Suppressor macrophage treated with lipopolysaccharide for 1 hour (primary cell): ENCODE data around the gene GRID2IP.
A peak's percentile ranks its signal among the peaks of the same experiment; 100 is the strongest.

Experiments used
- DNase-seq, 3 donors: peaks; one replicate each; pipeline ENCODE4 v3.0.0-alpha.2; 2020 to 2022

The GRID2IP gene

DNA sequence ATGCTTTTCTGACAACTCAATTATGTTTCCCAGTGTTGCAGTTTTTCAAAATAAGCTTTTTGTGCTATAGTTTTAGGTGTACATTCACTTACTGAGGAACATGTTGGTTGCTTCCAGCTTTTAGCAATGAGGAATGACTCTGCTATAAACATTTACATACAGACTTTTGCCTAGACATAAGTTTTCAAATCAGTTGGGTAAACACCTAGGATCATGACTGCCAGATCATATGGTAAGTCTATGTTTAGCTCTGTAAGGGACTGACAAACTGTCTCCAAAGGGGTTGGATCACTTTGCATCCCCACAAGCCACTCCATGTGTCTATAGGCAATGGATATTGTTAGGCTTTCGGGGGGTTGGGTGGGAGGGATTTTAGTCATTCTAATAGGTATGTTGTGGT is 10.8 kb upstream of the GRID2IP start:
- DNase-seq, result peak in 1 of 3 donors; percentile 23

GRCh38 chr7:6559896-6560295 is 8.6 kb upstream of the GRID2IP start:
- no peak for DNase-seq

DNA sequence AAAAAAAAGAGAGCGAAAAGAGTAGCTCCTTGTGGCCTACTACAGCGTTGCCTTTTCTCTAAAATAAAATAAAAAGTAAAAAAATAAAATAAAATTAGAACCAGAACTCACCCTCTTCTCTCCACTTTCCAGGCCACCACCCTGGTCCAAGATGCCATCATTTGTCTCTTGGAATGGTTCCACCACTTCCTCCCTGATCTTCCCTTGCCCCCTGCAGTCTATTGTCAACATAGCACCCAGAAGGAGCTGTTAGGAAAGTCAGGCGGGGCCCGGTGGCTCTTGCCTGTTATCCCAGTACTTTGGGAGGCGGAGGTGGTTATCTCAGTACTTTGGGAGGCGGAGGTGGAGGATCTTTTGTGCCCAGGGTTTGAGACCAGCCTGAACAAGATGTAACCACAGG is 7.6 kb upstream of the GRID2IP start:
- DNase-seq, result peak; percentile 76 to 83 (median 80)

- DNase-seq, result no peak
Observed at GRCh38 chr7:6556196-6556595, 4.9 kb upstream of the GRID2IP start.

DNA sequence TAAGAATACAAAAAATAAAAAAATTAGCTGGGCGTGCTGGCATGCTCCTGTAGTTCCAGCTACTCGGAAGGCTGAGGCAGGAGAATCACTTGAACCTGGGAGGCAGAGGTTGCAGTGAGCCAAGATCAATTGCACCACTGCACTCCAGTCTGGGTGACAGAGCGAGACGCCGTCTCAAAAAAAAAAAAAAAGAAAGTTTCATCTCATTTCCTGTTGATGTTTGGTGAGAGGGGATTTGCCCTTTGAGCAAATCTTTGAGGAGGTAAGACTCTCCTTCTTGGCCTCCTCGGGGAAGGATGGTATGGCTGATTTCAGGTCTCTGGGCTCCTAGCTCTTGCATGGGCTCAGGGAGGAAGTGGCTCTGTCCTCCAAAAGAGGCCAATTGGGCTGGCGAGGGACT is 3.6 kb upstream of the GRID2IP start:
- no peak for DNase-seq

DNA sequence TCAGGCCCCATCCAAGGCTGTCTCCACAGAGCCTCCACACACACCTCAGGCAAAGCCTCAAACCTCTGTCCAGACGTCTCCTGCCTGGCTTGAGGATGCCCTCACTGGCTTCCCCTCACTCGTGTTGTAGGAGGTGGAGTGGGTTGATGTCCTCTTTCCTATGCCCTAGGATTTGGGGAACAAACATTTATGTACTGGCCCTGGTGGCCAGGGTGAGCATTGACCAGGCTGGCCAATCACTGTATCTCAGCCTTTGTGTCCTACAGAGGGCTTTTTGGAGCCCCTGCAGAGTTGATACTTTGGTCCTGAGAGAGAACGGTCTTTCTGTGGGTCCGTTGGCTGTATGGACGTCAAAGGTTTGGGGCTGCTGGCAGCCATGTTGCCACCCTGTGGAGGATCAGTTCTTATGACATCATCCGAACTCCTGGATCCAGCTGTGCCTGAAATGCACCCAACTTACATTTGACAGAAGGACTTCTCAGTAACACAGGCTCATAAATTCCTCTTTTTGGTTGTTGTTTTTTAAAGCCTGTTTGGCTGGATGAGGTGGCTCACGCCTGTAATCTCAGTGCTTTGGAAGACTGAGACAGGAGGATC is 2.3 kb upstream of the GRID2IP start:
- DNase-seq, result peak; percentile 67 to 73 (median 69)

DNA sequence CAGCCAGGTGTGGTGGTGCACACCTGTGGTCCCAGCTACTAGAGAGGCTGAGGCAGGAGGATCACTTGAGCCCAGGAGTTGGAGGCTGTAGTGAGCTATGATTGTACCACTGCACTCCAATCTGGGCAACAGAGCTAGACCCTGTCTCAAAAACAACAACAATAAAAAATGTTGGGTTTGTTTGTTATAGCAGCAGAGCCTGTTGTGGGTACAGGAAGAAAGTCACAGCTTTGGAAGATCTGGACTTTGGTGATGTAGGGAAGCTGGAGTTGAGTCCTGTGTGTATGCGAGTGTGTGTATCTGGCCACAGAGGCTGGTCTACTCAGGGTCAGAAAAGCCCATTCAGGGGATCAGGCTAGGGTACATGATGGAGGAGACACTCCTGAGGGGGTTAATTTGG is 3.9 kb downstream of the GRID2IP start:
- DNase-seq, result no peak

GRCh38 chr7:6546498-6547251 is 4.6 kb downstream of the GRID2IP start:
- no peak for DNase-seq

GRCh38 chr7:6545398-6546126 is 5.7 kb downstream of the GRID2IP start:
- peak; percentile 36 to 50 (median 44) for DNase-seq

DNA sequence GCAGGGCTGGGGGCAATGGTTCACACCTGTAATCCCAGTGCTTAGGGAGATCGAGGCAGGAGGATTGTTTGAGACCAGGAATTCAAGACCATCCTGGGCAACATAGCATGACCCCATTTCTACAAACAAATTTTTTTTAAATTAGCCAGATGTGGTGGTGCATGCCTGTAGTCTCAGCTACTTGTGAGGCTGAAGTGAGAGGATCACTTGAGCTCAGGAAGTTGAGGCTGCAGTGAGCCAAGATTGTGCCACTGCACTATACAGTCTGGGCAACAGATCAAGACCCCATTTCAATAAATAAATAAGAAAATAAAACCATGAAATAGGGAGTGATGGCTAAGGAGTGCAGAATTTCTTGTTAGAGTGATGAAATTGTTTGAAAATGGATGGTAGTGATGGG is 8.9 kb downstream of the GRID2IP start:
- DNase-seq, result no peak

GRCh38 chr7:6536262-6537260 is 14.7 kb downstream of the GRID2IP start:
- DNase-seq, result peak in 1 of 3 donors; percentile 37

DNA sequence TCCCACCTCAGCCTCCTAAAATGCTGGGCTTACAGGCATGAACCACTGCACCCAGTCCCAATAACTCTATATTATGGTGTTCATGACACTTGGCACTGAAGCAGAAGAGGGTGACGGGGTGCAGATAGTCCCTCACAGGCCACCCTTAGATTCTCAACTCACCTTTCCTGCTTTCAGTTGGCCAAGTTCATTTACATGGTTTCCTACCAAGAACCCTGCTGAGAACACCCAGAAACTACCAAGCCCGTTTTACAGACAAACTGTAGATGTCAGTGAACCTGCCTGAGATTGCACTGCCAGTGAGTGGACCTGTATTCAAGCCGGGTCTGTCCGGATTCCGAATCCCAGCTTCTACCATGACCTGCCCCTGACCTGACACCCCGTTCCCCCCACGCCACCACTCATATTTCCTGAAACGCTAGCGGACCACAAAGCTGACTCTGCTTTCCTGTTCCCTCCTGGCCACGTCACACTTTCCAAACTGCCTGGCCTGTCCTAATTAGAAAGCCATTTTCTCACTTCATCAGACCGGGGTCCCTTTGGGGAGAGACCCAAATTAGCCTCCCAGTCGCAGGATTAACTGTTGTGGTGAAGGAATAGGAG is 17.3 kb downstream of the GRID2IP start:
- DNase-seq, result peak; percentile 32 to 42 (median 35)

GRCh38 chr7:6532516-6532915 is 18.7 kb downstream of the GRID2IP start:
- no peak for DNase-seq

DNA sequence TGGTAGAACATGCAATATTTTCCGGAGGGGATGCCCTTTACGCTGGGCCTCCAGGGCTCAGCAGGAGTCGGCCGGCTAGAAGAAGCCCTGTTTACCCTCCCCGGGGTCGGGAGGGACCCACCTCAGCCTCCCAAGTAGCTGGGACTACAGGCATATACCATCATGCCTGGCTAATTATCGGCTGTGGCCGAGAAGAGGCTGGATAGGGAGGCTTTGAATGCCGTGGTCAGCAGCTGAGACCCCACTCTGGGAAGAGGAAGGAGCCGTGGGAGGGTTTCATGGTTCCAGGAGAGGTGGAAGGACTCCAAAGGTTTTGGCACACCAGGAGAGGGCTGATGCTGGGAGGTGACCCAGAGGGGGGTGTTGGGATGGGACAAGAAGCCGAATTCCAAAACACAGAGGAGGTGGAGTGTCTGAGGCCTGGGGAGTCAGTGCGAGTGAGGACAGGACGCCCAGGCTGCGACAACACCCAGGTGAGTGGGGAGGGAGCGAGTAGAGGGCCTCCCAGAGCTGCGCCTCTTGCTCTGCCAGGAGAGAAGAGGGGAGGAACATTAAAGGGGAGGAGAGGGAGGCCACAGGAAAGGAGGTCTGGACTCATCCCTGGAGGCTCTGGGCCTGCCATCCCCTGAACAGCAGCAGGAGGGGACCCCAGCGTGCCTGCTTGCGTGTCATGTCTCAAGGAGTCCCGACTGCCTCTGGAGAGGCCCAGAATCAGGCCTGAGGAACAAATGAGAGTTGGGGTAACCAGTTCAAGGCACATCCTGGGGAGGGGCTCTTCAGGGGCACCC is 19.6 kb downstream of the GRID2IP start:
- no peak for DNase-seq

DNA sequence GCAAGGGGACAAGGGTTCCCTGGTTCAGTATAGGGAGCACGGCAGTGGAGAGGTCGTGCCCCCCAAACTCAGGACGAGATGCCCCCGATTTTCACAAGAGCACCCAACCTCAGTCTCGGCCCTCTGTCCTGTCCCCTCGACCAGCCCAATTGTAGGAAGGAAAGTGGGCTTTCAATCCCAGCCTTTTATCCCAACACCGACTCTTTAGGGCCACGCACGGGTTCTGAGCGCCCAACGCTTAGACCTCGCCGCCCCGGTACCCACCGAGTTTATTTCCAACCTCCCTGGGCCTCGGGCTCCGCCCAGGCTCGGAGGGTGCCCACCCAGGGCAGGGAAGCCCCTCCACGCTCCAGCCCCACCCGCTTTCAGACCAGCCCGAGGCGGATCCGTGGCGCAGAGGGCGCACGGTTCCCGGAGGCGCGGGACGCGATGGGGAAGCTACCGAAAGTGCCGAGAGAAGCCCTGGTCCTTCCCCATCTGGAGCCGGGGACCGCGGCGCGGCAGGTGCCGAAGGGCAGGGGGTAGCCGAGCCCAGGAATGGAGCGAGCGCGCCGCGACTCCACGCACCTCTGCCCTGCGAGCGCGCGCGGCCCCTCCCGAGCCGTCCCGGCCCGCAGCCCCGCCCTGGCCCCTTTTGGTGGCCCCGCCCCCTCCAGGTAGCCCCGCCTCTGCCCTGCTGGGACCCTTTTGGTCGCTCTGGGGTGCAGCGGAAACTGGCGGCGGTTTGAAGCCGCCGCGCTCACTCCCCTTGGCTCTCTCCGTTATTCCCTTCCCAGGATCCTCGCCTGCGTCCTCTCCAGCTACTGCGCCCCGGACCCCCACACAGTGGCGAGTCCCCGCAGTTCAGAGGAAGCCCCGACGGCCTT is 20.4 kb downstream of the GRID2IP start:
- peak in 2 of 3 donors; percentile 32 to 53 for DNase-seq

GRCh38 chr7:6529643-6530042 is 21.6 kb downstream of the GRID2IP start:
- no peak for DNase-seq

- no peak for DNase-seq
Observed at GRCh38 chr7:6528401-6529130, 22.7 kb downstream of the GRID2IP start.

DNA sequence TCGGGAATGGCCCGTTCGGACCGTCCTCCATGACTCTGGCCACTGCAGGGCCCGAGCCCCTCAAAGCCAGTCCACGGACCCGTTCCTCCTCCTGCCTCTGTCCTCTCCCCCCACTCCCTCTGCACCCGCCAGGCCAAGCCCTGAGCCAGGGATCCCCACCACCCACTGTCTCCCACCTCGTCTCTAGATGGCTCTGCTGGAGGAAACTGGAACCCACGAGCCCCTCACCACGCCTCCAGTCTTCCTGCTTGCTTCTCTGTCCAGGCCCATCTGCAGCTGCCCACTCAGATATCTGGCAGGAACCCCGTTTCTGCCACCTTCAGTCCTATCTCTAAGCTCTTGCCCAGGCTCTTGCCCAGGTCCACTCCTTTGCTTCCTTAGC is 24.3 kb downstream of the GRID2IP start:
- no peak for DNase-seq

DNA sequence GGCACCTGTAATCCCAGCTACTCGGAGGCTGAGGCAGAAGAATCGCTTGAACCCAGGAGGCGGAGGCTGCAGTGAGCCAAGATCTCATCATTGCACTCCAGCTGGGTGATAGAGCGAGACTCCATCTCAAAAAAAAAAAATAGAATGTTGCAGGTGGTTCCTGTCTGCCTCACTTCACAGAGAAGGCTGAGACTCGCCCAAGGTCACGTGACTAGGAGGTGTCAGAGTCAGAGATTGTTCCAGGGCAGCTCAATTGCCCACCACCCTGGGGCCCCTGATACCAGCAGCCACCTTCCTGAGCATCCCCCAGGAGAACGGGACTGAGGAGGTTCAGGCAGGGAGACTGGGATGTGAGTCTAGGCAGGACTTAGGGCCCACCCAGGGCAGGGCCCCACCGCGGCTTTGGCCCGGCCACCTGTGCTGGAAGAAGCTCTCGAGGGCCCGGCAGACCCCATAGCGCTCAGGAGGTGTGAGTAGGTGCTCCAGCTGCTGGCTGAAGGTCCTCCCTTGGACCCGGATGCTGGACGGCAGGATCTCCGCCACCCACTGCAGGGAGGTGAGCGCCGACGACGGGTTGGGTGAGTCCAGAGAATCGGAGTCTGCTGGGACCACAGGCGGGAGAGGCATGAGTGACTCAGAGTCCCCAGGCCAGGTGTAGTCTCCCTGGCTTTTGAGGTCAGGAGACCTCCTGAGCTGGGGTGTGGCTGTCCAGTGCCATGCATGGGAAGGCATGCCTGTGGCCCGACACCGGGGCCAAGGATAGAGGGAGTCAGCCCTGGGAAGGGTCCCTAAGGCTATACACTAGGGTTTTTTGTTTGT is 30.9 kb downstream of the GRID2IP start:
- no peak for DNase-seq
